Measurements from ENCODE around the gene PXMP2.

- no peak for TF ChIP-seq POU5F1 (IDR thresholded peaks at IDR 0.05; ENCODE audit: low read depth, low read length)
- no peak for TF ChIP-seq BACH1 (IDR thresholded peaks at IDR 0.05; ENCODE audit: low read length)
- TF ChIP-seq RBBP5 (IDR thresholded peaks at IDR 0.05; ENCODE audit: borderline replicate concordance, low read depth, low read length), result no peak
- TF ChIP-seq EP300 (IDR thresholded peaks at IDR 0.05; ENCODE audit: borderline replicate concordance in 1 of 2, low read depth in 2 of 2, low read length in 2 of 2), result no peak
- TF ChIP-seq YY1 (IDR thresholded peaks at IDR 0.05; ENCODE audit: low read depth, low read length), result no peak
- no peak for TF ChIP-seq CTCF (IDR thresholded peaks at IDR 0.05; ENCODE audit: control extremely low read depth in 1 of 3, insufficient read depth in 1 of 3, low read depth in 1 of 3, low read length in 3 of 3)
Measured at GRCh38 chr12:132718644-132719043, 31.3 kb downstream of the PXMP2 start.
